Loucy (cell line): ENCODE measurements around the gene SLC9A9.

Experiments
- EZH2phosphoT487 ChIP-seq: fragments of 200-600 bp; IDR thresholded peaks from 2 replicates; pipeline ENCODE4 v1.6.1; 2018; ENCODE audit warnings: antibody characterized with exemption, mild to moderate bottlenecking, moderate library complexity, borderline replicate concordance
- TF ChIP-seq, protein P1 (sequence below): fragments of 200-600 bp; sonication (generic); conservative IDR thresholded peaks from 2 replicates; pipeline ENCODE4 v1.5.1; 2014; ENCODE audit warnings: mild to moderate bottlenecking, antibody characterized with exemption, low read length

DNA sequence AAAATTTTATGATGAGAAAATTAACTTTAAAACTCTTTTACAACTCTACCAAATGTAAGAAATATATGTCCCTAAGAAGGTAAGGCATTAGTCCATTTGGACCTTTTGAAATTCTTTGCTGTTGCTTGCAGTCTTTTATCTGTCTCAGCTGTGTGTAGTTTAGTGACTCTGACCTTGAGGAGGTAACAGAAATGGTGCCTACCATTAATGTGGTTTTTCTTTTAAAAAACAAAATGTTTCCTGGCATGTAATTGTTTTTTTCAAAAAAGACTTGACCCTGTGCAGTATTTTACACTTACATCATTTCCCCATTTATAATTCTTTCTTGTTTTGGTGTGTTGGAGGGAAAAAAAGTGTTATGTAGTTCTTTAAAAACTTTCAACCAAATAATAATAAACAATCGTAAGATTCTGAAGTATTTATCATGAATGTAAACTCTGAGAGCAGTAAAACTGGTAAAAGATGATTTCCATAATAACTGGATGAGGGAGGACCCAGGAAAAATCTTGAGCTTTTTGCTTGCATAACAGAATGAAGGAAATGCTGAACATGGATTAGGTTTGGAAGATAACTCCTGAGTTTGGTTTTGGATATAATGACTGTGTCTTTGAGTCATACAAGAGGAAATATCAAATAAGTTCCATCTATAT lies 503.6 kb downstream of the SLC9A9 start:
- TF ChIP-seq, protein P1, sequence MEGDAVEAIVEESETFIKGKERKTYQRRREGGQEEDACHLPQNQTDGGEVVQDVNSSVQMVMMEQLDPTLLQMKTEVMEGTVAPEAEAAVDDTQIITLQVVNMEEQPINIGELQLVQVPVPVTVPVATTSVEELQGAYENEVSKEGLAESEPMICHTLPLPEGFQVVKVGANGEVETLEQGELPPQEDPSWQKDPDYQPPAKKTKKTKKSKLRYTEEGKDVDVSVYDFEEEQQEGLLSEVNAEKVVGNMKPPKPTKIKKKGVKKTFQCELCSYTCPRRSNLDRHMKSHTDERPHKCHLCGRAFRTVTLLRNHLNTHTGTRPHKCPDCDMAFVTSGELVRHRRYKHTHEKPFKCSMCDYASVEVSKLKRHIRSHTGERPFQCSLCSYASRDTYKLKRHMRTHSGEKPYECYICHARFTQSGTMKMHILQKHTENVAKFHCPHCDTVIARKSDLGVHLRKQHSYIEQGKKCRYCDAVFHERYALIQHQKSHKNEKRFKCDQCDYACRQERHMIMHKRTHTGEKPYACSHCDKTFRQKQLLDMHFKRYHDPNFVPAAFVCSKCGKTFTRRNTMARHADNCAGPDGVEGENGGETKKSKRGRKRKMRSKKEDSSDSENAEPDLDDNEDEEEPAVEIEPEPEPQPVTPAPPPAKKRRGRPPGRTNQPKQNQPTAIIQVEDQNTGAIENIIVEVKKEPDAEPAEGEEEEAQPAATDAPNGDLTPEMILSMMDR, result no peak
- no peak for TF ChIP-seq EZH2phosphoT487
